GM19043 (cell line): ENCODE results near the gene FLNB.

Source experiments
- ATAC-seq: cut with Tn5 transposase; IDR thresholded peaks from one replicate; pipeline ENCODE4 v1.9.1; 2021; ENCODE audit warnings: low read depth; ENCODE audit not compliant: unreplicated experiment

The FLNB gene

GRCh38 chr3:58073301-58074108 is 65.3 kb downstream of the FLNB start:
- peak; percentile 41 for ATAC-seq

- ATAC-seq: peak; percentile 51
These were observed 66.0 kb downstream of the FLNB start for GRCh38 chr3:58074116-58074715.

GRCh38 chr3:58074997-58075396 is 66.8 kb downstream of the FLNB start:
- ATAC-seq: no peak

GRCh38 chr3:58077596-58078285 is 69.5 kb downstream of the FLNB start:
- no peak for ATAC-seq

- no peak for ATAC-seq
These were observed 70.4 kb downstream of the FLNB start for GRCh38 chr3:58078610-58079009.

GRCh38 chr3:58079773-58080172 is 71.6 kb downstream of the FLNB start:
- ATAC-seq: no peak

- no peak for ATAC-seq
These were observed 73.8 kb downstream of the FLNB start for GRCh38 chr3:58082047-58082446.

- no peak for ATAC-seq
These were observed 75.9 kb downstream of the FLNB start for GRCh38 chr3:58084166-58084565.

GRCh38 chr3:58084788-58085543 is 76.7 kb downstream of the FLNB start:
- ATAC-seq: no peak

- no peak for ATAC-seq
These were observed 77.4 kb downstream of the FLNB start for GRCh38 chr3:58085616-58086015.

- ATAC-seq: no peak
These were observed 80.3 kb downstream of the FLNB start for GRCh38 chr3:58088501-58088900.

- ATAC-seq: no peak
These were observed 82.1 kb downstream of the FLNB start for GRCh38 chr3:58090351-58090750.

- no peak for ATAC-seq
These were observed 84.3 kb downstream of the FLNB start for GRCh38 chr3:58092521-58092920.

GRCh38 chr3:58093574-58094195 is 85.5 kb downstream of the FLNB start:
- ATAC-seq: no peak

GRCh38 chr3:58094657-58095056 is 86.4 kb downstream of the FLNB start:
- ATAC-seq: no peak

- no peak for ATAC-seq
These were observed 87.4 kb downstream of the FLNB start for GRCh38 chr3:58095603-58096138.

- no peak for ATAC-seq
These were observed 90.3 kb downstream of the FLNB start for GRCh38 chr3:58098531-58098930.

- ATAC-seq: no peak
These were observed 91.6 kb downstream of the FLNB start for GRCh38 chr3:58099865-58100264.

- ATAC-seq: no peak
These were observed 93.5 kb downstream of the FLNB start for GRCh38 chr3:58101499-58102389.
